ENCODE data around the gene LETM1. TPM values are rescaled to one million over a fixed set of nuclear protein-coding genes. Genes with fewer than 3 reads are reported as not detected.

The LETM1 gene
- 37.7 and 42.6 TPM in 2 replicates for total RNA-seq (2014; rRNA removed; shearing (Covaris generic))

DNA sequence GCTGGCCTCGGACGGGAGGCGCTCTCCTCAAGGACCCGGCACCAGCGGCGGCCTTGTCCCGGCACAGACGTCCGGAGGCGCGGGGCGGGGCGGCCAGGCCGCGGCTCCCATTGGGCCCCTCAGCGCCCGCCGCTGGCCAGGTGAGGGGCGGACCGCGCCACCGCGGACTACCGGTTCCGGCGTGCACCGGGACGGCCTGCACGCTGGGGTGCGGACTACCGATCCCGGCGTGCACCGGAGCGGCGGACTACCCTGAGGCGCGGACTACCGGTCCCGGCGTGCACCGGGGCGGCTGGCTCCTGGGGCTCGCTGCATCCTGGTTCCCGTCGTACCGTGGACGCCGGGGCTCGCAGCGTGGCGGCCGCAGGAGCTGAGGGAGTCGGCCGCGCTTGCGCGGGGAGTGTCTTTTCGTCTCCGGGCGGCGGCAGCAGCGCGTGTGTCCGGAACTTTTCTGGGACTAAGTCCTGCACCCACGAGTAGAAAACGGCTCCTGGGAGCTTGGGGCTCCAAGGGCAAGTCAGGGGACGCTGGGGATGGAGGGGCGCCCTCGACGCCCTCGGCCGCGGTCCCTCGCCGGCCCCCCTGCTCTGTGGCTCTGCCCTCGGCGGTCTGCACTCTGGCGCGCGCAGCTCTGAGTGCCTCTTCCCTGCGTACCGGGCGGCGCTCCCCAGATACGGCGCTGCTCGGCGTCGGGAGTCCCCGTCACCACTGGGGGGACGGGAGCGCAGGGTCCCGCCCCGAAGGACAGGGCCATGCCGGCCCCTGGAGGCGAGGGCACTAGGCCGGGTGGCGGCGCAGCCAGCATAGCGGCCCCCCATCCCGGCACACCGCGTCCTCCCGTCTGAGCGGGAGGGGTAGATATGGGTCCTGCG, at the start of gene LETM1:
LETM1 (minus strand) TSS at position 86 of the 872 bp plus-strand sequence. CDS start 206 bp downstream, outside the sequence.
- peak; percentile 95 for DNase-seq (ENCODE audit: low spot score)

DNA sequence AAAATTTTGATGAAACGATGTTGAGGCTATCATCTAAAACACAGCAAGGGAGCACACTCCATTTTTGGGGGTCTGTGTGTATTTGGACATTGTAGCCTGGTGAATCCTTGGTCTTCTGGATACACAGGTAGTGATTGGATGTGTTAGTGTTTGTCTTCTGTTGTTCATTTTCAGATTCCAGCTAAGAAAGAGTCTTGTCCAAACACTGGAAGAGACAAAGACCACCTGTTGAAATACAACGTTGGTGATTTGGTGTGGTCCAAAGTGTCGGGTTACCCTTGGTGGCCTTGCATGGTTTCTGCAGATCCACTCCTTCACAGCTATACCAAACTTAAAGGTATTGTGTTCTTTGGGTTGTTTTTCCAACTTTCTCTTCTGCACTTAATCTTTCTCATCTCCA, 48.1 kb upstream of the LETM1 start:
- DNase-seq (ENCODE audit: low spot score), result no peak

GRCh38 chr4:1903035-1903434, 47.1 kb upstream of the LETM1 start:
- DNase-seq (ENCODE audit: low spot score), result no peak

GRCh38 chr4:1902243-1902642, 46.3 kb upstream of the LETM1 start:
- DNase-seq (ENCODE audit: low spot score), result no peak

- DNase-seq (ENCODE audit: low spot score), result no peak
Measured at GRCh38 chr4:1901127-1901526, 45.2 kb upstream of the LETM1 start.

- no peak for DNase-seq (ENCODE audit: low spot score)
Measured at GRCh38 chr4:1900624-1901023, 44.7 kb upstream of the LETM1 start.

- DNase-seq (ENCODE audit: low spot score), result no peak
Measured at GRCh38 chr4:1900087-1900433, 44.1 kb upstream of the LETM1 start.

GRCh38 chr4:1899149-1900086, 43.5 kb upstream of the LETM1 start:
- DNase-seq (ENCODE audit: low spot score), result peak; percentile 70

DNA sequence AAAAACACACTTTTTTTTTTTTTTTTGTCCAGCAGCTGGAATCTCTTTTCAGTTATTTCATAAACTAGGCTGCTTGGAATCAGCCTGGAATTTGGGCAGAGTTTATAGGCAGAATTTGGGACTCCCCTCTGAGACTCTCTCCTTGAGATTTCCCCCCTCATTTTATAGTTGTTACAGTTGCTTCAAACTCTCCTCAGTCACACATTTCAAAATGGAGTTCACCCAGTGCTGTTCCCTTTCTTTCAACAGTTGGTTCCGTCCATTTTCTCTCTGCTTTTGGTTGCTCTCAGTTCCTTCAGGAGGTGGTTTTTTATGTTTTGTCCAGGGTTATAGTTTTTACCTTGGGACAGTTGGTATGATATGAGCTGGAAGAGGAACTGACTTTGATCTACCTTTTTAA, 42.7 kb upstream of the LETM1 start:
- no peak for DNase-seq (ENCODE audit: low spot score)

GRCh38 chr4:1898007-1898406, 42.1 kb upstream of the LETM1 start:
- DNase-seq (ENCODE audit: low spot score), result no peak

GRCh38 chr4:1896658-1896991, 40.7 kb upstream of the LETM1 start:
- no peak for DNase-seq (ENCODE audit: low spot score)

GRCh38 chr4:1895971-1896657, 40.2 kb upstream of the LETM1 start:
- no peak for DNase-seq (ENCODE audit: low spot score)

DNA sequence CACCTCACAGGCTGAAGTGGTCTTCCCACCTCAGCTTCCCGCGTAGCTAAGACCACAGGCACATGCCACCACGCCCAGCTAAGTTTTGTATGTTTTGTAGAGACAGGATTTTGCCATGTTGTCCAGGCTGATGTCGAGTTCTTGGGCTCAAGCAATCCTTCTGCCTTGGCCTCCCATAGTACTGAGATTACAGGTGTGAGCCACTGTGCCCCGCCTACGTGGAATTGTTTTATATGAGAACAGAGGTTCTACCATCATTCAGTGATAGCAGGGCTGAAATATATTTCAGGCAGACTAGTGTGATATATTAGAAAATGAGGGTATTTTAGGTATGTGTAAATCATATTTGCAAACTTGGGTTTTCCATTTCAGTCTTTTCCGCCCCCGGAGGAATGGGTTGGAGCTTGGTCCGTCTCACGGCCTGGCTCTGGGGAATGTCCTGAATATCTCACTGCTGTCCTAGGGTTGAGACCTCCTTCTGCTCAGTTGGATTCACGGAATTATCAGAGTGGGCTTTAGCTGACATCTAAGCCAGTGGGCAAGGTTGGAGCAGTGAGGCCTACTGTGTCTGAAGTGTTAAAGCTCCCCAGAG, 35.1 kb upstream of the LETM1 start:
- DNase-seq (ENCODE audit: low spot score), result no peak

GRCh38 chr4:1887052-1887451, 31.1 kb upstream of the LETM1 start:
- DNase-seq (ENCODE audit: low spot score), result no peak

DNA sequence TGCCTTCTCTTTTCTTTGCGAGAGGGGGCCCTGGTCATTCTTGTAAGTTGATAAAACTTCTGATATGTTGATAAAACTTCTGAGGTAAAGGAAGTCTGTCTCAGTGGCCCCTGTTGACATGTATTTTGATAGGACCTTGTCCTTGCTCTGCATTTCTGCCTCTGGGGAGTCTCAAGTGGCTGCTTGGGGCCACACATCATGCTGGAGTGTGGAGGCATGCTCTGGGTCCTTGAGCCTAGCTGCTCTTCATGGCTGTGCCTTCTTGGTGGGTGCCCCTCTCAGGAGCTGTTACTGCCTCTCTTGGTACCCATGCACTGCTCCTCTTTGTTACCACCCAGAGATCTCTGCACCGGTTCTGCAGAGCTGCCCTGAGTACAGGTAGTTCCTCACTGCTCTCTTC, 29.5 kb upstream of the LETM1 start:
- DNase-seq (ENCODE audit: low spot score), result no peak

DNA sequence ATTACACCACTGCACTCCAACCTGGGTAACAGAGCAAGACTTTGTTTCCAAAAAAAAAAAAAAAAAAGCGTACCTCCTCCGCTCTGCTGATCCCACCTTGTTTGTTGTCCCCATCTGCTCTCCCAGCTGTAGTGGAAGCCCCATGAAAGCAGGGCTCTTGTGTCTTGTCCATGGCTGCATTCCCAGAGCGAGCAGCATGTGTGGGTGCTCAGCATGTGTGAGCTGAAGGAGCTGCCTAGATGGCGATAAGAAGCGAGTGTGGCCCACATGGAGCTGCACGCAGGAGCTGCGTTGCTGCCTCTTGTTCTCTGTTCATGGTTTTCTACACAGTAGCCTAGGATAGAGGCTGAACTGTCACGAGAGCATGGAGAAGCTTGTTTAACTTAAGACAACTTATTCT, 27.6 kb upstream of the LETM1 start:
- DNase-seq (ENCODE audit: low spot score), result no peak

DNA sequence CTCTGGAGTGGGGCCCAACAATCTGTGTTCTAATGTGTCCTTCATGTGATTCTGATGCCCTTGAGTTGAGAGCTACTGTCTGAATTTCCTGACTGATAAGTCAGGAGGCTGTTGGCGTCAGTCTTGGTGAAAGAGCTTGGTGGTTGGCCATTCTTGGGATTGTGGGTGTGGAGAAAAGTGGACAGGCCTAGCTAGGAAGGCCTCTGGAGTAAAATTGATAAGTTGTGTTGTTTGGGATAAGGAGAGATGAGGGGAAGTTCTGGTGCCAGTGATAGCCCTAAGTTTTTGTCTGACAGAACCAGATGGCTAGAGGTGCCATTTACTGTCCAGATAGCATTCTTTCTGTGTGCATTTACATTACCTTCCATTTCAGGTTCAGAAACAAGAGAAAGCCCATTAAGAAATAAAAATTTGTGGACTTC, 26.9 kb upstream of the LETM1 start:
- DNase-seq (ENCODE audit: low spot score), result no peak

GRCh38 chr4:1880332-1880731, 24.4 kb upstream of the LETM1 start:
- DNase-seq (ENCODE audit: low spot score), result no peak

- no peak for DNase-seq (ENCODE audit: low spot score)
Measured at GRCh38 chr4:1879485-1879884, 23.5 kb upstream of the LETM1 start.

- no peak for DNase-seq (ENCODE audit: low spot score)
Measured at GRCh38 chr4:1874201-1874600, 18.2 kb upstream of the LETM1 start.

GRCh38 chr4:1873776-1874175, 17.8 kb upstream of the LETM1 start:
- no peak for DNase-seq (ENCODE audit: low spot score)

DNA sequence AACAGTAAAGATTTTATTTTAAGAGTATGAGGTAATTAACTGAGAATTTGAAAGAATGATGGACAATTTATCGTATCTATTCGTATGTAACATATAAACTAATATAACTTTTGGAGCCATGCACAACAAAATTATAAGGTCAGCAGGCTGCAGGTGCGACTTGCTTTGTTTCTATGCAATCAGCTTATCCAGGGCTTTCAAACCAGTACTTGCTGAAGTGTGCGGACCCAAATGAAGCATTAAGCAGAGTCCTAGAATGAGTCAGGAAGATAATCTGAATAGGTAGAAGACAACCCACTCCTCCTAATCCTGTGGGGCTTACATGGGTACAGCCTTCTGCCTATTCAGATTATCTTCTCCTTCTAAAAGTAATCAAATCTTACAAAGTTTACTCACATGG, 17.3 kb upstream of the LETM1 start:
- no peak for DNase-seq (ENCODE audit: low spot score)
